Sigmoid colon (tissue), 7 donors: ENCODE data around the gene GNAS. TPM values are rescaled to one million over a fixed set of nuclear protein-coding genes. Genes with fewer than 3 reads are reported as not detected.

Experiments
- DNase-seq: peaks from one replicate; pipeline ENCODE4 v3.0.0-alpha.2; 2019
- H3K27ac ChIP-seq, 4 donors: fragments of 200-600 bp; sonication (generic); one replicate each; pipeline ENCODE4 v1.5.1; 2016 to 2019; ENCODE audit warnings: mild to moderate bottlenecking in 1 of 4
- H3K27me3 ChIP-seq, 3 donors: fragments of 200-600 bp; sonication (generic); one replicate each; pipeline ENCODE4 v1.5.1; 2019; ENCODE audit warnings: mild to moderate bottlenecking in 1 of 3
- H3K36me3 ChIP-seq, 4 donors: fragments of 200-600 bp; sonication (generic); one replicate each; pipeline ENCODE4 v1.5.1; 2016 to 2019
- H3K4me1 ChIP-seq, 4 donors: fragments of 200-600 bp; sonication (generic); one replicate each; pipeline ENCODE4 v1.5.1; 2017 to 2019
- H3K4me3 ChIP-seq, 4 donors: fragments of 200-600 bp; sonication (generic); one replicate each; pipeline ENCODE4 v1.5.1; 2017 to 2019; ENCODE audit warnings: mild to moderate bottlenecking in 2 of 4, moderate library complexity in 1 of 4
- H3K9me3 ChIP-seq, 4 donors: fragments of 200-600 bp in 3 of 4; sonication (generic) in 3 of 4; one replicate each; pipeline versions ENCODE4 v1.5.1 to v1.6.1; 2013 to 2019
- EP300 ChIP-seq, 4 donors: sonication (generic); formaldehyde crosslinking; IDR thresholded peaks; one replicate each; pipeline ENCODE4 v1.6.1; 2017; ENCODE audit warnings: antibody characterized with exemption in 4 of 4
- POLR2A ChIP-seq, 2 donors: fragments of 450-650 bp; IDR thresholded peaks; one replicate each; pipeline ENCODE4 v1.6.1; 2016; ENCODE audit warnings: antibody characterized with exemption in 2 of 2, mild to moderate bottlenecking in 2 of 2, moderate library complexity in 2 of 2
- POLR2AphosphoS5 ChIP-seq, 4 donors: sonication (generic); formaldehyde crosslinking; IDR thresholded peaks; one replicate each; pipeline ENCODE4 v1.6.1; 2017; ENCODE audit warnings: antibody characterized with exemption in 4 of 4
- WGBS, 2 donors: extraction: QIAGEN DNeasy Blood & Tissue Kit; methylation state at CpG; one replicate each; pipeline ENCODE4 v1.1.7; 2013; 5-methylcytosine and 5-hydroxymethylcytosine counted together
- intact Hi-C: fragments of 100-400 bp; cut with DNase I; formaldehyde crosslinking; loops from one replicate; pipeline ENCODE4 v1.15.1; 2023
- polyA plus RNA-seq, 3 donors: library from polyadenylated mRNA; stranded (reverse); fragments of 200-250 nt; gene quantifications; one replicate each; pipeline ENCODE4 v1.2.3, GENCODE V29; 2013
- total RNA-seq, 4 donors: library from RNA; depleted of rRNA; stranded (reverse); fragments of >200 nt; gene quantifications; one replicate each; pipeline ENCODE4 v1.1.0, GENCODE V29; 2016
- TF ChIP-seq, protein P1 (sequence below), 4 experiments: fragments of 450-650 bp in 3 of 4; fragments of 200-600 bp in 1 of 4; IDR thresholded peaks; one replicate each; pipeline ENCODE4 v1.5.1; 2016 to 2019; ENCODE audit warnings: antibody characterized with exemption in 4 of 4, mild to moderate bottlenecking in 3 of 4, moderate library complexity in 2 of 4
- donor health status: healthy with polysubstance abuse.
- donor health status: Bipolar disorder and iron deficiency.
- donor health status: healthy.

The GNAS gene
- total and polyA plus RNA-seq, 7 donors: 449 to 808 (median 535) TPM

DNA sequence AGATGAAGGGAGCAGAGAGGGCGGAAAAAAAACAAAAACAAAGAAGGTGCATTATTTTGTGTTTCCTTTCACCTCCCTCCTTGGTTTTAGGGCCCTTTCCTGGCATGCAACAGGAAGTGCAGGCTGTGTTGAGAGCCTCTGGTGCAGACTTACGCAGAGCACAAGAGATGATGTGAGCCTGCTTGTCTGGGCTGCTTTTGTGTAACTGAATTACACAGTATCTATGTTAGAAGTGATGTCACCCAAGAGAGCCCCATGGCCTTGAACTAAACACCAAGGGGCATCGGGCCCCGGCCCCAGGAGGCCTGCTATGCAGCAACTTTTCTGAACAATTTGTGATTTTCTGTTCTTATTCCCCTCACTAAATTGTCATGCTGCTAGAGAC lies 25.5 kb downstream of the GNAS start:
- Histone ChIP-seq H3K36me3 (no peaks in the 10 kb centered on the region), H3K27me3 (no peaks in the 10 kb centered on the region), H3K27ac (no peak overlapping the region), H3K4me3 (no peak overlapping the region), H3K4me1 (no peaks in the 10 kb centered on the region), H3K9me3 (no peaks in the 10 kb centered on the region)
- intact Hi-C loops: no loop called here
- WGBS, 2 donors: 76 to 84% methylated on average over 4 of the region's 4 CpGs
- TF ChIP-seq, protein P1, sequence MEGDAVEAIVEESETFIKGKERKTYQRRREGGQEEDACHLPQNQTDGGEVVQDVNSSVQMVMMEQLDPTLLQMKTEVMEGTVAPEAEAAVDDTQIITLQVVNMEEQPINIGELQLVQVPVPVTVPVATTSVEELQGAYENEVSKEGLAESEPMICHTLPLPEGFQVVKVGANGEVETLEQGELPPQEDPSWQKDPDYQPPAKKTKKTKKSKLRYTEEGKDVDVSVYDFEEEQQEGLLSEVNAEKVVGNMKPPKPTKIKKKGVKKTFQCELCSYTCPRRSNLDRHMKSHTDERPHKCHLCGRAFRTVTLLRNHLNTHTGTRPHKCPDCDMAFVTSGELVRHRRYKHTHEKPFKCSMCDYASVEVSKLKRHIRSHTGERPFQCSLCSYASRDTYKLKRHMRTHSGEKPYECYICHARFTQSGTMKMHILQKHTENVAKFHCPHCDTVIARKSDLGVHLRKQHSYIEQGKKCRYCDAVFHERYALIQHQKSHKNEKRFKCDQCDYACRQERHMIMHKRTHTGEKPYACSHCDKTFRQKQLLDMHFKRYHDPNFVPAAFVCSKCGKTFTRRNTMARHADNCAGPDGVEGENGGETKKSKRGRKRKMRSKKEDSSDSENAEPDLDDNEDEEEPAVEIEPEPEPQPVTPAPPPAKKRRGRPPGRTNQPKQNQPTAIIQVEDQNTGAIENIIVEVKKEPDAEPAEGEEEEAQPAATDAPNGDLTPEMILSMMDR (IDR thresholded peaks at IDR 0.05): no peak
- no peak for TF ChIP-seq EP300 (IDR thresholded peaks at IDR 0.05)
- TF ChIP-seq POLR2A (IDR thresholded peaks at IDR 0.05): no peak
- no peak for TF ChIP-seq POLR2AphosphoS5 (IDR thresholded peaks at IDR 0.05)
- DNase-seq: no peak

DNA sequence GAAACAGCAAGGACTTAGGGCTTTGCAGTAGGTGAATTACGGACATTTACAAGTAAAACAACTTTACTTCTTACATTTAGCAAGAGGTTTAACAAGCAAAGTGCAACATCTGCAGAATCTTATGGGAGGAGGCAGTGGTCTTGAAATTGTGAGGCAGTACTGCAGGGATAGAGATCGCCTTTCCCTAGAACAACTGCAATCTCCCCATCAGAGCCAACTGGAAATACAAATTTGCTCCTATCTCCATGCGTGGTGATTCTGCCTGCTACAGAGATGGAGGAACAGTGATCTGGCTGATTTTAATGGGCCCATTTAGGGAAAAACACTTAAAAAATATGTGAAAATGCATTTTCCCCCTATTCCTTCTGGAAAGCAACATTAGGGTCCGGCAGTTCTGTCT lies 25.9 kb downstream of the GNAS start:
- intact Hi-C loops: no loop called here
- no peaks in the 10 kb centered on the region for H3K4me1 ChIP-seq
- TF ChIP-seq POLR2A (IDR thresholded peaks at IDR 0.05): no peak
- TF ChIP-seq, protein P1 (IDR thresholded peaks at IDR 0.05): no peak
- TF ChIP-seq POLR2AphosphoS5 (IDR thresholded peaks at IDR 0.05): no peak
- no peak for TF ChIP-seq EP300 (IDR thresholded peaks at IDR 0.05)
- H3K4me3 ChIP-seq: no peak overlapping the region
- no peak overlapping the region for H3K27ac ChIP-seq
- no peak for DNase-seq
- no peaks in the 10 kb centered on the region for H3K27me3 ChIP-seq
- WGBS, 2 donors: 96 to 97% methylated on average over 4 of the region's 4 CpGs
- H3K36me3 ChIP-seq: no peaks in the 10 kb centered on the region
- H3K9me3 ChIP-seq: no peaks in the 10 kb centered on the region

DNA sequence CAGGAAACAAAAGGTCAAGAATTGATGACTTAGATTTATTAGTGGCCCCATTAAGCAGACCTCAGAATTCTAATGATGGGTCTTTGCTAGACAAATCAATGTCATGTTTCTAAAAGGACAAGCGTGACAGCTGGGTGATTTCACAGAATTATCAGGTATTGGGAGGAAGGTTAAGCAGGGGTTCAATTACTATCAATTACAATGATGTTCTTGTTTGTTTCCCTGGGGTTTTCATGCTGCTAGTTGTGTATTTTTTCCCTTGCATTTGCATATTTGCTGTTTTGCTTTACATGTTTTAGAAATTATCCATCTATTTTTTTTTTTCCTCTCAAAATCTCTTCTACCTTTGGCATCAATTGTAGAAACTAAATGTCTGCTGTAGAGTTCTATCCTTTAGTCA lies 27.9 kb downstream of the GNAS start:
- no peaks in the 10 kb centered on the region for H3K4me1 ChIP-seq
- DNase-seq: no peak
- H3K27ac ChIP-seq: no peak overlapping the region
- TF ChIP-seq EP300 (IDR thresholded peaks at IDR 0.05) (no peak), POLR2AphosphoS5 (IDR thresholded peaks at IDR 0.05) (no peak), POLR2A (IDR thresholded peaks at IDR 0.05) (no peak)
- TF ChIP-seq, protein P1 (IDR thresholded peaks at IDR 0.05): no peak
- H3K27me3 ChIP-seq: no peaks in the 10 kb centered on the region
- H3K4me3 ChIP-seq: no peak overlapping the region
- H3K36me3 ChIP-seq: no peaks in the 10 kb centered on the region
- intact Hi-C loops: no loop called here
- no peaks in the 10 kb centered on the region for H3K9me3 ChIP-seq
- 94% methylated on average over 1 of the region's 1 CpG for WGBS, 2 donors

DNA sequence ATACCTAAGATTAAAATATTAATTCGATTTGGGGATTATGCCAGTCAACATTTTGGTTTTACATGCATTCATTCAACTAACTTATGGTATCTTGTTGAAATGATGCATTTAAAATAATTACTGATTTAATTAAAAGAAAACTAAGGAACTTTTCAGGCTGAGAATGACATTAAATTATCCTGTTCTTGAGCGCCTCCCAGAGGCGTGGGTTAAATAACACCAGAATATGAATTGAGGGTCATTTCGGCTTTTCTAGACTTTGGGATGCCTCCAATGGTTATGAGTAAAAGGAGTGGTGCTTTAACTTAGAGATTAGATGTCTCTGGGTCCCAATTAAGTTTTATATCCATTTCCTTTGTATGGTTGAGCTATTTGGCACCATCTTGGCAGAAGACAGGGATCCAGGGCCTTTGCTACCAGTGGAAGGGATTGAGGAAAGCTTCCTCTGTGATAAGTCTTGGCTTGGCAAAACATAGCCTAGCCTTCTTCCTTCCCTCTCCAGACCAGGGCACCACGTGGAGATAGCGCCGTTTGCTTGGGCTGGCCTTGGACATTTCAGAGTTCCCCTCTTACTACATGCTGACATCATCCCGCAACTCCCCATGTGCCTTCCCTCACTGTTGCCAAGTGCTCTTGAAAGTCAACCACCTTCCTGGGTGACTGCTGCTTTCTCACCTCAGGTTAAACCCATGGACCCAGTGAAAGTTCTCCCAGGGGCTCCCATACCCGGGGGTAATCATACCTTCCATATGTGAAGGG lies 28.7 kb downstream of the GNAS start:
- no peaks in the 10 kb centered on the region for H3K9me3 ChIP-seq
- no peak for TF ChIP-seq POLR2AphosphoS5 (IDR thresholded peaks at IDR 0.05)
- no peak for TF ChIP-seq EP300 (IDR thresholded peaks at IDR 0.05)
- no peak overlapping the region for H3K4me3 ChIP-seq
- no peak overlapping the region for H3K27ac ChIP-seq
- 84 to 90% methylated on average over 9 of the region's 9 CpGs for WGBS, 2 donors
- intact Hi-C loops: no loop called here
- H3K4me1 ChIP-seq: no peaks in the 10 kb centered on the region
- no peaks in the 10 kb centered on the region for H3K27me3 ChIP-seq
- no peak for DNase-seq
- no peaks in the 10 kb centered on the region for H3K36me3 ChIP-seq

DNA sequence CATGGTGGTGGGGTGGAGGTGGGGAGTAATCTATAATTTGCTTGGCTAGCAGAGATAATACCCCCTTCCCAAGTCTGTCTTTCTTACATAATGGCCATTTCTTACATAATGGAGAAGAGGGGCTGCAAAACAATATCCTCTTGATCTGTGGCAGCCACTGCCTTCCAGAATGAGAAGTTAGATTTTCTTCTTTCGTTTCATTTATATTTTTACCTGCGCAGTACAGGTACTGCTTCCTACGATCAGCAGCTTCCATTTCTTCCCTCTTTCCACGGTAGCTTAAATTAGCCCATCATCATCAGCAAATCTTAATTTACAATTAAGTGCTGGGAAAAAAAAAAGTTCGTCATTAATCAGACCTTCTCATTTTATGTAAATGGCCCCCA lies 30.2 kb downstream of the GNAS start:
- intact Hi-C loops: no loop called here

More for the DNA sequence above, 30.2 kb downstream of the GNAS start:
- H3K36me3 ChIP-seq: no peaks in the 10 kb centered on the region
- no peaks in the 10 kb centered on the region for H3K27me3 ChIP-seq
- no peaks in the 10 kb centered on the region for H3K9me3 ChIP-seq
- TF ChIP-seq POLR2A (IDR thresholded peaks at IDR 0.05) (no peak), POLR2AphosphoS5 (IDR thresholded peaks at IDR 0.05) (no peak), EP300 (IDR thresholded peaks at IDR 0.05) (no peak)
- TF ChIP-seq, protein P1 (IDR thresholded peaks at IDR 0.05): no peak
- 95 to 96% methylated on average over 5 of the region's 5 CpGs for WGBS, 2 donors
- no peak overlapping the region for H3K4me3 ChIP-seq
- no peak for DNase-seq
- H3K27ac ChIP-seq: no peak overlapping the region
- peaks cover 0 to 1% (median 0%) of the 10 kb centered on the region in 4 donors for H3K4me1 ChIP-seq
